H1 (cell line): ENCODE results near the gene ASMT. TPM values are rescaled to one million over a fixed set of nuclear protein-coding genes. Genes with fewer than 3 reads are reported as not detected.

Source experiments
- CTCF ChIA-PET: fragments of 300-600 bp; sonication (Branson Sonifier 250); formaldehyde crosslinking; loops from one replicate; lab custom pipeline; 2021; ENCODE audit not compliant: partially characterized antibody; lab: Charles Lee
- POLR2A ChIA-PET: fragments of 300-600 bp; sonication (Branson Sonifier 250); formaldehyde crosslinking; loops from one replicate; lab custom pipeline; 2021; ENCODE audit warnings: inconsistent platforms; ENCODE audit not compliant: partially characterized antibody; lab: Charles Lee
- DNase-seq, 2 experiments: peaks; one replicate each; pipeline versions ENCODE4 v3.0.0 to v3.0.0-alpha.2; 2010 to 2022; ENCODE audit warnings: low spot score in 2 of 2, low read depth in 1 of 2, mixed read lengths in 1 of 2
- FAIRE-seq: peaks from 2 replicates; lab custom pipeline; 2011; peaks lifted over from hg19 to GRCh38; lab: Jason Lieb, UNC
- H2AFZ ChIP-seq: 2 replicates; pipeline ENCODE4 v1.8.1; 2012; ENCODE audit warnings: low read length, inconsistent platforms
- H2AK5ac ChIP-seq: 2 replicates; pipeline ENCODE4 v1.6.1; 2013; ENCODE audit warnings: low read depth, low read length
- H2BK120ac ChIP-seq: replicated peaks from 2 replicates; pipeline ENCODE3; 2013; ENCODE audit warnings: low read depth, low read length, inconsistent platforms
- H2BK12ac ChIP-seq: 2 replicates; pipeline ENCODE4 v1.6.1; 2013; ENCODE audit warnings: low read depth, low read length
- H2BK15ac ChIP-seq: 2 replicates; pipeline ENCODE4 v1.6.1; 2013; ENCODE audit warnings: low read length
- H2BK20ac ChIP-seq: 2 replicates; pipeline ENCODE4 v1.6.1; 2013; ENCODE audit warnings: low read length
- H2BK5ac ChIP-seq: 2 replicates; pipeline ENCODE4 v1.6.1; 2013; ENCODE audit warnings: low read depth, low read length
- H3K14ac ChIP-seq: 2 replicates; pipeline ENCODE4 v1.6.1; 2013; ENCODE audit warnings: inconsistent platforms; ENCODE audit not compliant: insufficient read length
- H3K18ac ChIP-seq: 2 replicates; pipeline ENCODE4 v1.6.1; 2013; ENCODE audit warnings: low read length; ENCODE audit errors: extremely low read depth
- H3K23ac ChIP-seq: 2 replicates; pipeline ENCODE4 v1.6.1; 2013; ENCODE audit warnings: inconsistent platforms; ENCODE audit not compliant: insufficient read length
- H3K23me2 ChIP-seq: 2 replicates; pipeline ENCODE4 v1.6.1; 2013; ENCODE audit warnings: low read depth, low read length
- H3K27ac ChIP-seq: 2 replicates; pipeline ENCODE4 v1.6.1; 2011; ENCODE audit warnings: low read depth, low read length, inconsistent platforms
- H3K27me3 ChIP-seq, 4 experiments: replicated peaks in 1 of 4; 1 replicate in 1 of 4; 2 replicates in 3 of 4; pipeline versions ENCODE4 v1.6.1 to v1.8.1; 2011 to 2013; ENCODE audit warnings: low read length in 3 of 4, mild to moderate bottlenecking in 3 of 4, inconsistent platforms in 2 of 4, mixed read lengths in 2 of 4, moderate library complexity in 1 of 4; ENCODE audit not compliant: control insufficient read depth in 3 of 4, insufficient read depth in 3 of 4; ENCODE audit errors: extremely low read depth in 1 of 4
- H3K36me3 ChIP-seq, 4 experiments: 2 replicates each; pipeline versions ENCODE4 v1.6.1 to v1.8.1; 2011 to 2013; ENCODE audit warnings: mild to moderate bottlenecking in 4 of 4, low read length in 3 of 4, moderate library complexity in 2 of 4, control low read depth in 1 of 4, inconsistent platforms in 1 of 4; ENCODE audit not compliant: insufficient read depth in 4 of 4, control insufficient read depth in 2 of 4
- H3K4ac ChIP-seq: replicated peaks from 2 replicates; pipeline ENCODE3; 2013; ENCODE audit warnings: low read length, low read depth, mixed read lengths, inconsistent platforms; ENCODE audit not compliant: insufficient read length
- H3K4me1 ChIP-seq, 4 experiments: replicated peaks in 1 of 4; 1 replicate in 1 of 4; 2 replicates in 3 of 4; pipeline versions ENCODE4 v1.6.1 to v1.8.1; 2011 to 2013; ENCODE audit warnings: low read length in 3 of 4, inconsistent platforms in 2 of 4, mixed read lengths in 1 of 4; ENCODE audit not compliant: insufficient read depth in 4 of 4, control insufficient read depth in 3 of 4
- H3K4me2 ChIP-seq, 2 experiments: 2 replicates each; pipeline versions ENCODE4 v1.6.1 to v1.8.1; 2011 to 2013; ENCODE audit warnings: low read depth in 2 of 2, low read length in 2 of 2, control low read depth in 1 of 2, inconsistent platforms in 1 of 2, mild to moderate bottlenecking in 1 of 2; ENCODE audit not compliant: insufficient read depth in 1 of 2
- H3K4me3 ChIP-seq, 4 experiments: fragments of 200-600, 300-600 bp in 1 of 4; sonication (generic), shearing (Covaris generic), sonication (Bioruptor Twin) in 1 of 4; 2 replicates each; pipeline versions ENCODE4 v1.5.1 to v1.8.1; 2011 to 2016; ENCODE audit warnings: low read length in 4 of 4, low read depth in 3 of 4, control low read depth in 2 of 4, inconsistent platforms in 2 of 4, mild to moderate bottlenecking in 2 of 4, mixed read lengths in 1 of 4, moderate library complexity in 1 of 4; ENCODE audit not compliant: insufficient read depth in 2 of 4; ENCODE audit errors: extremely low read depth in 1 of 4
- H3K56ac ChIP-seq: replicated peaks from 2 replicates; pipeline ENCODE3; 2013; ENCODE audit warnings: low read depth, mild to moderate bottlenecking, mixed read lengths, low read length, inconsistent platforms; ENCODE audit not compliant: insufficient read length
- H3K79me1 ChIP-seq: 2 replicates; pipeline ENCODE4 v1.6.1; 2013; ENCODE audit warnings: low read depth, low read length, control low read depth
- H3K79me2 ChIP-seq, 2 experiments: 2 replicates each; pipeline versions ENCODE4 v1.6.1 to v1.8.1; 2012 to 2013; ENCODE audit warnings: low read length in 2 of 2, mild to moderate bottlenecking in 2 of 2, inconsistent platforms in 1 of 2; ENCODE audit not compliant: insufficient read depth in 2 of 2, control insufficient read depth in 1 of 2
- H3K9ac ChIP-seq, 4 experiments: replicated peaks in 1 of 4; 1 replicate in 1 of 4; 2 replicates in 3 of 4; pipeline versions ENCODE4 v1.6.1 to v1.8.1; 2011 to 2013; ENCODE audit warnings: low read depth in 3 of 4, low read length in 3 of 4, control low read depth in 2 of 4, mild to moderate bottlenecking in 2 of 4, moderate library complexity in 2 of 4, inconsistent platforms in 1 of 4; ENCODE audit errors: extremely low read depth in 1 of 4
- H3K9me3 ChIP-seq, 2 experiments: 2 replicates each; pipeline versions ENCODE4 v1.6.1 to v1.8.1; 2012 to 2013; ENCODE audit warnings: mild to moderate bottlenecking in 2 of 2, moderate library complexity in 2 of 2, control low read depth in 1 of 2, inconsistent platforms in 1 of 2, low read depth in 1 of 2, low read length in 1 of 2, mixed read lengths in 1 of 2; ENCODE audit not compliant: insufficient read depth in 2 of 2
- H4K20me1 ChIP-seq, 2 experiments: replicated peaks in 1 of 2; 2 replicates each; pipeline versions ENCODE3 to v1.8.1; 2011 to 2013; ENCODE audit warnings: inconsistent platforms in 2 of 2, low read length in 2 of 2, mild to moderate bottlenecking in 1 of 2; ENCODE audit not compliant: insufficient read depth in 2 of 2, control insufficient read depth in 1 of 2
- H4K5ac ChIP-seq: 2 replicates; pipeline ENCODE4 v1.6.1; 2013; ENCODE audit warnings: low read length, low read depth, mixed read lengths, inconsistent platforms; ENCODE audit not compliant: insufficient read length
- H4K8ac ChIP-seq: 2 replicates; pipeline ENCODE4 v1.8.0; 2013; ENCODE audit warnings: mild to moderate bottlenecking, moderate library complexity, low read length, inconsistent platforms; ENCODE audit not compliant: insufficient read depth; ENCODE audit errors: extremely low read depth
- H4K91ac ChIP-seq: replicated peaks from 2 replicates; pipeline ENCODE3; 2013; ENCODE audit warnings: low read length, mixed read lengths, inconsistent platforms; ENCODE audit not compliant: insufficient read length
- CTCF ChIP-seq, 3 experiments: IDR thresholded peaks; 1 replicate in 2 of 3; 2 replicates in 1 of 3; pipeline versions ENCODE4 v1.5.1 to v1.6.1; 2011; ENCODE audit warnings: low read length in 3 of 3, mild to moderate bottlenecking in 3 of 3, inconsistent platforms in 2 of 3, low read depth in 1 of 3, moderate library complexity in 1 of 3; ENCODE audit not compliant: insufficient read depth in 1 of 3; ENCODE audit errors: control extremely low read depth in 1 of 3
- HDAC2 ChIP-seq, 2 experiments: fragments of 300-600 bp in 1 of 2; sonication (generic) in 1 of 2; IDR thresholded peaks; 2 replicates each; pipeline ENCODE4 v1.6.1; 2011 to 2012; ENCODE audit warnings: low read depth in 2 of 2, low read length in 2 of 2, mild to moderate bottlenecking in 2 of 2, moderate library complexity in 2 of 2, borderline replicate concordance in 1 of 2, inconsistent platforms in 1 of 2
- KDM1A ChIP-seq: fragments of 200-600, 300-600 bp; sonication (generic); IDR thresholded peaks from 2 replicates; pipeline ENCODE4 v1.7.1; 2016; ENCODE audit warnings: mild to moderate bottlenecking, low read length, borderline replicate concordance
- RAD21 ChIP-seq, 2 experiments: IDR thresholded peaks in 1 of 2; conservative IDR thresholded peaks in 1 of 2; 2 replicates each; pipeline ENCODE4 v1.6.1; 2011; ENCODE audit warnings: low read depth in 2 of 2, low read length in 2 of 2, improper control_type of control experiment in 1 of 2, inconsistent platforms in 1 of 2, mild to moderate bottlenecking in 1 of 2, moderate library complexity in 1 of 2
- RNF2 ChIP-seq: fragments of 200-900, 300-1000 bp; sonication (generic); IDR thresholded peaks from 2 replicates; pipeline ENCODE4 v1.7.1; 2016; ENCODE audit warnings: borderline replicate concordance, low read depth, mild to moderate bottlenecking, antibody characterized with exemption, low read length; ENCODE audit not compliant: poor library complexity, severe bottlenecking; ENCODE audit errors: missing control alignments
- SIRT6 ChIP-seq: IDR thresholded peaks from one replicate; pipeline ENCODE4 v1.7.1; 2012; ENCODE audit warnings: low read length, inconsistent platforms
- TBP ChIP-seq: IDR thresholded peaks from 2 replicates; pipeline ENCODE4 v1.6.1; 2011; ENCODE audit warnings: low read depth, low read length, improper control_type of control experiment
- TEAD4 ChIP-seq: IDR thresholded peaks from 2 replicates; pipeline ENCODE4 v1.6.1; 2012; ENCODE audit warnings: low read depth, low read length, inconsistent platforms, mixed read lengths
- WGBS, 2 experiments: shearing (Covaris generic) in 1 of 2; methylation state at CpG; one replicate each; pipeline versions ENCODE4 v1.1.6 to v1.1.7; 2013 to 2015; ENCODE audit warnings: low lambda C conversion rate in 2 of 2, mixed read lengths in 2 of 2, inconsistent platforms in 1 of 2, low coverage in 1 of 2, missing lambda C conversion rate in 1 of 2; ENCODE audit not compliant: insufficient replicate concordance in 2 of 2, insufficient coverage in 1 of 2, insufficient read length in 1 of 2; ENCODE audit errors: extremely low coverage in 1 of 2, missing lambda C conversion rate in 1 of 2; 5-methylcytosine and 5-hydroxymethylcytosine counted together
- polyA plus RNA-seq, 7 experiments: library from polyadenylated mRNA; depleted of rRNA in 3 of 7; stranded (reverse) in 5 of 7; unstranded in 2 of 7; fragments of >200 nt in 5 of 7; fragments of 200-250 nt in 2 of 7; gene quantifications; 1 replicate in 5 of 7; 2 replicates in 1 of 7; 4 replicates in 1 of 7; pipeline versions ENCODE4 v1.2.1 to v1.2.3, GENCODE V29; 2011 to 2013; ENCODE audit warnings: missing spikeins in 2 of 7, mixed read lengths in 2 of 7
- total RNA-seq: library from RNA; stranded (reverse); fragmentation: NEBNext Ultra II Directional; extraction: Animal tissue kit (Norgen Biotek cat#: 25700); gene quantifications from 2 replicates; pipeline ENCODE4 v1.2.1, GENCODE V29; 2021

The ASMT gene
- total and polyA plus RNA-seq, 2 of the 8 experiments (the other 6 are each of a cell fraction or from before 2014, with no cell fraction given): 1.5 to 3.1 TPM

DNA sequence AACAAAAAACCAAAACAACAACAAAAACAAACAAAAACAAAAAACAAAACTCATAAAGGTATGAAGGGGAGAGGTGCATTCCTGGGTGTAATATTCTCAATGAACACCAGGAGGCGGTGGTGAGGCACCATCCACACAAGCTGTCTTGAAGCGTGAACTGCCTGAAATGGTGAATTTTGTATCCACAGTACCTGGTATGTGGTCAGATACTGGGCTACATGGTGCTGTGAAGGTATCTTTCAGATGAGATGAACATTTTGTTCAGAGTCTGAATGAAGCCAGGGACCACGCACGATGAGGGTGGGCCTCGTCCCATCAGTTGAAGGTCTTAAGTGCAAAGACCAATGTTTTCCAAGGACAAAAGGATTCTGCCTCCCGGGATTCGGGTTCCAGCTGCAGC, 58.5 kb downstream of the ASMT start:
- H3K9ac ChIP-seq: no peak overlapping the region
- no peak overlapping the region for H3K14ac ChIP-seq
- H3K27me3 ChIP-seq: no peaks in the 10 kb centered on the region
- no peak overlapping the region for H3K4me3 ChIP-seq
- H3K23me2 ChIP-seq: no peaks in the 10 kb centered on the region
- no peak overlapping the region for H2BK12ac ChIP-seq
- no peak overlapping the region for H2BK20ac ChIP-seq
- H3K79me2 ChIP-seq: no peaks in the 10 kb centered on the region
- H3K23ac ChIP-seq: no peak overlapping the region
- H3K4me2 ChIP-seq: no peak overlapping the region
- no peak overlapping the region for H3K27ac ChIP-seq
- no peak overlapping the region for H2BK120ac ChIP-seq
- TF ChIP-seq TEAD4 (peak; percentile 63; the same call in 1 of the 2 replicates), HDAC2 (IDR thresholded peaks at IDR 0.05; ENCODE audit: borderline replicate concordance in 1 of 2, low read depth in 2 of 2, low read length in 2 of 2) (peak in 1 of 2 experiments; percentile 90; a peak in 1 of 4 replicates), RAD21 (IDR thresholded peaks at IDR 0.05 in 1 of 2, conservative IDR thresholded peaks at IDR 0.05 in 1 of 2; ENCODE audit: low read depth in 2 of 2, low read length in 2 of 2) (peak; percentile 80 to 82), CTCF (IDR thresholded peaks at IDR 0.05; ENCODE audit: control extremely low read depth in 1 of 3, insufficient read depth in 1 of 3, low read depth in 1 of 3, low read length in 3 of 3) (peak; percentile 51 to 87 (median 67)), RNF2 (no peak), KDM1A (peak; percentile 97), TBP (no peak), SIRT6 (no peak)
- H3K4ac ChIP-seq: no peak overlapping the region
- no peaks in the 10 kb centered on the region for H4K20me1 ChIP-seq
- peak; percentile 88 for FAIRE-seq
- H4K8ac ChIP-seq: no peak overlapping the region
- 78% methylated on average over 7 of the region's 7 CpGs; no CpG with 5 or more reads in 1 of the 2 experiments for WGBS, 2 experiments
- no peaks in the 10 kb centered on the region for H3K79me1 ChIP-seq
- H2BK5ac ChIP-seq: no peak overlapping the region
- no peak overlapping the region for H3K56ac ChIP-seq
- H3K4me1 ChIP-seq: peaks cover 0 to under 1% (median 0%) of the 10 kb centered on the region in 4 experiments; a peak in 1 of 7 replicates
- CTCF ChIA-PET: no interaction called here
- no peak overlapping the region for H2AFZ ChIP-seq
- H4K5ac ChIP-seq: no peak overlapping the region
- POLR2A ChIA-PET: no interaction called here
- H3K18ac ChIP-seq: no peak overlapping the region
- no peaks in the 10 kb centered on the region for H3K36me3 ChIP-seq
- H2AK5ac ChIP-seq: no peak overlapping the region
- peak in 1 of 2 experiments; percentile 79 for DNase-seq
- no peak overlapping the region for H2BK15ac ChIP-seq
- H4K91ac ChIP-seq: no peak overlapping the region
- H3K9me3 ChIP-seq: no peaks in the 10 kb centered on the region
